Uterus (tissue), 2 donors: Measurements from ENCODE around the gene MYF6.

Source experiments
- CTCF ChIP-seq, 4 experiments: fragments of 200-600 bp in 2 of 4; fragments of 450-650 bp in 2 of 4; sonication (generic) in 2 of 4; IDR thresholded peaks; one replicate each; pipeline ENCODE4 v1.5.1; 2016 to 2019; ENCODE audit warnings: antibody characterized with exemption in 4 of 4, mild to moderate bottlenecking in 2 of 4, moderate library complexity in 1 of 4
- POLR2A ChIP-seq, 2 donors: fragments of 450-650 bp; IDR thresholded peaks; one replicate each; pipeline ENCODE4 v1.6.1; 2016; ENCODE audit warnings: antibody characterized with exemption in 2 of 2, mild to moderate bottlenecking in 1 of 2, moderate library complexity in 1 of 2

GRCh38 chr12:80702889-80703805 is 4.3 kb upstream of the MYF6 start:
- no peak for TF ChIP-seq CTCF (IDR thresholded peaks at IDR 0.05)
- TF ChIP-seq POLR2A (IDR thresholded peaks at IDR 0.05), result no peak
